ENCODE results near the gene ITGB1BP1. TPM values are rescaled to one million over a fixed set of nuclear protein-coding genes. Genes with fewer than 3 reads are reported as not detected.

The ITGB1BP1 gene
- total RNA-seq, 1 donor from 2014 or later, result 25.4 TPM

GRCh38 chr2:9460441-9461017, 37.2 kb upstream of the ITGB1BP1 start:
- no peaks in the 10 kb centered on the region for H3K4me1 ChIP-seq
- TF ChIP-seq CTCF (IDR thresholded peaks at IDR 0.05), result no peak
- peaks cover 16% of the 10 kb centered on the region in 2 donors for H3K36me3 ChIP-seq
- H3K9me3 ChIP-seq, result no peaks in the 10 kb centered on the region
- no peak for DNase-seq (ENCODE audit: low spot score in 2 of 2)
- no peak overlapping the region for H3K27ac ChIP-seq
- intact Hi-C loops (cut with DNase I), result no loop called here
- no peak overlapping the region for H3K4me3 ChIP-seq
- H3K27me3 ChIP-seq, result no peaks in the 10 kb centered on the region

- no peak for DNase-seq (ENCODE audit: low spot score in 2 of 2)
- Histone ChIP-seq H3K4me3 (no peak overlapping the region), H3K36me3 (peaks cover 40 to 47% of the 10 kb centered on the region in 2 donors), H3K9me3 (no peaks in the 10 kb centered on the region), H3K27me3 (no peaks in the 10 kb centered on the region), H3K27ac (no peak overlapping the region), H3K4me1 (no peaks in the 10 kb centered on the region)
- TF ChIP-seq CTCF (IDR thresholded peaks at IDR 0.05), result no peak
- intact Hi-C loops (cut with DNase I), result no loop called here
Observed at GRCh38 chr2:9451231-9451630, 27.9 kb upstream of the ITGB1BP1 start.

GRCh38 chr2:9445089-9445488, 21.8 kb upstream of the ITGB1BP1 start:
- H3K27ac ChIP-seq, result no peak overlapping the region
- H3K9me3 ChIP-seq, result no peaks in the 10 kb centered on the region
- H3K4me1 ChIP-seq, result no peaks in the 10 kb centered on the region
- no peak for TF ChIP-seq CTCF (IDR thresholded peaks at IDR 0.05)
- no peak overlapping the region for H3K4me3 ChIP-seq
- no peaks in the 10 kb centered on the region for H3K27me3 ChIP-seq
- no peak for DNase-seq (ENCODE audit: low spot score in 2 of 2)
- intact Hi-C loops (cut with DNase I), result no loop called here
- peaks cover 50 to 60% of the 10 kb centered on the region in 2 donors for H3K36me3 ChIP-seq

GRCh38 chr2:9443526-9443925, 20.2 kb upstream of the ITGB1BP1 start:
- Histone ChIP-seq H3K36me3 (peaks cover 43 to 59% of the 10 kb centered on the region in 2 donors), H3K4me3 (no peak overlapping the region), H3K27ac (no peak overlapping the region), H3K9me3 (no peaks in the 10 kb centered on the region), H3K27me3 (no peaks in the 10 kb centered on the region), H3K4me1 (no peaks in the 10 kb centered on the region)
- intact Hi-C loops (cut with DNase I), result no loop called here
- TF ChIP-seq CTCF (IDR thresholded peaks at IDR 0.05), result no peak
- no peak for DNase-seq (ENCODE audit: low spot score in 2 of 2)

- TF ChIP-seq CTCF (IDR thresholded peaks at IDR 0.05), result no peak
- H3K36me3 ChIP-seq, result peaks cover 38 to 67% of the 10 kb centered on the region in 2 donors
- no peak overlapping the region for H3K27ac ChIP-seq
- no peaks in the 10 kb centered on the region for H3K27me3 ChIP-seq
- intact Hi-C loops (cut with DNase I), result no loop called here
- no peak for DNase-seq (ENCODE audit: low spot score in 2 of 2)
- no peaks in the 10 kb centered on the region for H3K9me3 ChIP-seq
- no peaks in the 10 kb centered on the region for H3K4me1 ChIP-seq
- H3K4me3 ChIP-seq, result no peak overlapping the region
Observed at GRCh38 chr2:9441556-9441955, 18.2 kb upstream of the ITGB1BP1 start.
